BJ (cell line): ENCODE measurements around the gene BEGAIN. TPM values are rescaled to one million over a fixed set of nuclear protein-coding genes. Genes with fewer than 3 reads are reported as not detected.

Experiments
- CTCF ChIA-PET: fragments of 350-600 bp; formaldehyde crosslinking; extraction: SDS; loops from one replicate; lab custom pipeline; 2021; ENCODE audit warnings: antibody characterized with exemption, inconsistent platforms; lab: Yijun Ruan, JAX
- POLR2A ChIA-PET: fragments of 300-600 bp; sonication (Branson Sonifier 250); formaldehyde crosslinking; extraction: SDS; loops from one replicate; lab custom pipeline; 2021; ENCODE audit warnings: antibody characterized with exemption; lab: Charles Lee
- DNase-seq: peaks from one replicate; pipeline ENCODE4 v3.0.0-alpha.2; 2011; ENCODE audit warnings: low read depth
- H3K27me3 ChIP-seq: 2 replicates; pipeline ENCODE4 v1.6.0; 2011; ENCODE audit warnings: low read length; ENCODE audit not compliant: control insufficient read depth, insufficient read depth
- H3K36me3 ChIP-seq: 2 replicates; pipeline ENCODE4 v1.5.1; 2011; ENCODE audit warnings: low read length; ENCODE audit not compliant: control insufficient read depth, insufficient read depth
- H3K4me3 ChIP-seq: 2 replicates; pipeline ENCODE4 v1.5.1; 2011; ENCODE audit warnings: low read depth, mild to moderate bottlenecking, control low read depth, low read length
- polyA plus RNA-seq: library from polyadenylated mRNA; depleted of rRNA; stranded (reverse); fragments of >200 nt; gene quantifications from 2 replicates; pipeline ENCODE4 v1.2.3, GENCODE V29; 2011
- TF ChIP-seq, protein P1 (sequence below): IDR thresholded peaks from 2 replicates; pipeline ENCODE4 v1.5.1; 2011; ENCODE audit warnings: low read depth, mild to moderate bottlenecking, control low read depth, inconsistent platforms, low read length, moderate library complexity; ENCODE audit not compliant: insufficient read depth

The BEGAIN gene
- polyA plus RNA-seq, 1 experiment: 0.22 TPM

DNA sequence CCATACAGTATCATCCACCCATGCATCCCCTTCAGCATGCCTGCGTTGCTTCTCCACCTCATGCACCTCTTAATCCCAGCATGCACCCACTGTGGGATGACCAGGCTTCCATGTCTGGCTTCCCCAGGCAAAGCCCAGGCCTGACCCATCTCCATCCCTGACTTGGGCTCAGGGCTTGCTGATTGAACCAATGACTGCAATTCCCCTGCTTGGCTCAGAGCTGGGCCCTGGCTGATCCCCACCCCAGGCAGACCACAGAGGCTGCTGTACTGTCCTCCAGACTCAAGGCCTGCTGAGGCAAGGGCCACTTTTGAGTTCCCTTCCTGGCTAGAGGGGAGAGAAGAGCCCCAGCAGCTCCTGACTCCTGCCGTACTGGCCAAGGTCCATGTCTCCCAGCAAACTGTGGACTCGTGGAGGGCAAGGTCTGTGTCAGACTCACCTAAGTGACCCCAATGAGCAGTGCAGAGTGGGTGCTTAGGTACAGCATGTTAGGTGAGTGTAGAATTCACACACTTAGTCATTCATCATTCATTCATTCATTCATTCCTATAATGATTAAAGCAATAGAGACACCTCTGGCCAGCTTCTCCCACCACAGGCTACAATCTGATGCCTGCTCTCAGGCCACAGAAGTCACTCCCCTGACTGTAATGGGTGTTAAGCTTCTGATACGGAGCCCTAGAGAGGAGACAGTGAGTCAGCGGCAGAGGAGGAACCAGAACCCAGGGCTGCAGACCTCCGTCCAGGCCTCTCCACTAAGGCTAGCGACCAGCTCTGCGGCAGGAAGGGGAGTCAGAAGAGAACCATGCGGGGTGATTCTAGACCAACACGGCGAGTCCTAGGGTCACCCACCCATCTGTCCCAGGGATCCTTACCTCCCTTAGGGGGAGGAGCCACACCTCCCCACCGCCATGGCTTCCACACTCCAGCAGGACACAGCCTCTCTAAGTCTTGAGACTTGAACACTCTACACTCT lies 2.9 kb downstream of the BEGAIN start:
- Histone ChIP-seq H3K4me3 (no peak overlapping the region), H3K36me3 (no peaks in the 10 kb centered on the region), H3K27me3 (peaks cover 17% of the 10 kb centered on the region)
- CTCF ChIA-PET: no interaction called here
- POLR2A ChIA-PET: no interaction called here
- DNase-seq: no peak
- TF ChIP-seq, protein P1, sequence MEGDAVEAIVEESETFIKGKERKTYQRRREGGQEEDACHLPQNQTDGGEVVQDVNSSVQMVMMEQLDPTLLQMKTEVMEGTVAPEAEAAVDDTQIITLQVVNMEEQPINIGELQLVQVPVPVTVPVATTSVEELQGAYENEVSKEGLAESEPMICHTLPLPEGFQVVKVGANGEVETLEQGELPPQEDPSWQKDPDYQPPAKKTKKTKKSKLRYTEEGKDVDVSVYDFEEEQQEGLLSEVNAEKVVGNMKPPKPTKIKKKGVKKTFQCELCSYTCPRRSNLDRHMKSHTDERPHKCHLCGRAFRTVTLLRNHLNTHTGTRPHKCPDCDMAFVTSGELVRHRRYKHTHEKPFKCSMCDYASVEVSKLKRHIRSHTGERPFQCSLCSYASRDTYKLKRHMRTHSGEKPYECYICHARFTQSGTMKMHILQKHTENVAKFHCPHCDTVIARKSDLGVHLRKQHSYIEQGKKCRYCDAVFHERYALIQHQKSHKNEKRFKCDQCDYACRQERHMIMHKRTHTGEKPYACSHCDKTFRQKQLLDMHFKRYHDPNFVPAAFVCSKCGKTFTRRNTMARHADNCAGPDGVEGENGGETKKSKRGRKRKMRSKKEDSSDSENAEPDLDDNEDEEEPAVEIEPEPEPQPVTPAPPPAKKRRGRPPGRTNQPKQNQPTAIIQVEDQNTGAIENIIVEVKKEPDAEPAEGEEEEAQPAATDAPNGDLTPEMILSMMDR: no peak

DNA sequence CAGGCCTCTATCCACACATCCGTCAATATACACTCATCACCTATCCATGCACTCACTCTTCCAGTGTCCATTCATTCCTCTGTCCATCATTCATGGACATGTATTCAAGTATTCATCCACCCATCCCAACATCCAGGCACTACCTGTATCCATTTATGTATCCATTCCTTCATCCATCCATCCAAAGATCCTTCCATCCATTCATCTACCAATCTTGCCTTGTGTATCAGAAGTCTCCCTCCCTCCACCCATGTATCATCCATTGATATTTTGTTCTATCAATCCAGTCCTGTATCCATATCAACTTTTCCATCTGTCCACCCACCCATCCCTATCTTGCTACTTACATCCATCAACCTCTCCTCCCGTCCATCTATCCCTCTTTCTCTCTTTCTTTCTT lies 4.0 kb downstream of the BEGAIN start:
- TF ChIP-seq, protein P1: no peak
- DNase-seq: no peak
- ChIA-PET CTCF (no interaction called here), POLR2A (no interaction called here)
- Histone ChIP-seq H3K36me3 (no peaks in the 10 kb centered on the region), H3K27me3 (peaks cover 9% of the 10 kb centered on the region), H3K4me3 (no peak overlapping the region)

DNA sequence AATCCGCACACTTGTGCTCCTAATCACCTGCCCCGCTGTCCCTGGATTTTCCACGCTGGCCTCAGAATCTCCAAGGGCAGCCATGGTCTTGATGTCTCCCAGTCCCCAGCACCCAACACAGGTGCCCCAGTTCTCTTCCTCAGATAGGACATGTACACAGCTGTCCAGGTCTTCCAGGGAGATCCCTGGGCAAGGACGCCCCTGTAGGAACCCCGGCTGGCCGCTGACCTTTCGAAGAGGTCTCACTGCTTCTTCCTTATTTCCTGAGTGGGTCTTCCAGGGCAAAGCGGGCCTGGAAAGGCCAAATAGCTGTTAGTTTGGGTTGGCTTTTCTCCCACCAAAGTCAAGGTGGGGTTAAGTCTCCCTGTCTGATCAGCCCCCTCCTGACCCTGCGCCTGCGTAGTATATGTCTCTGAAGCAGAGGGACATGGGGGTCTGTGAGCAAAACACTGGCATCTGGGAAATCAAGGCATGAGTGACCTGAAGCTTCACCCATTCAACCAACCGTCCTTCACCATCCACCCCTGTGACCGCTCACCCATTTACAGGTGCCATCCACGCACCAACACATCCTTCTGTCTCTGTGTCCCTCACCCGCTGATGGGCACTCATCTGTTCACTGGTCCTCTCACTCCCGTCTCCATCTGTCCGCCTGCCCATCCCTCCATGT lies 4.6 kb downstream of the BEGAIN start:
- H3K27me3 ChIP-seq: peaks cover 4% of the 10 kb centered on the region
- ChIA-PET POLR2A (no interaction called here), CTCF (no interaction called here)
- no peak overlapping the region for H3K4me3 ChIP-seq
- TF ChIP-seq, protein P1: no peak
- H3K36me3 ChIP-seq: no peaks in the 10 kb centered on the region
- no peak for DNase-seq

DNA sequence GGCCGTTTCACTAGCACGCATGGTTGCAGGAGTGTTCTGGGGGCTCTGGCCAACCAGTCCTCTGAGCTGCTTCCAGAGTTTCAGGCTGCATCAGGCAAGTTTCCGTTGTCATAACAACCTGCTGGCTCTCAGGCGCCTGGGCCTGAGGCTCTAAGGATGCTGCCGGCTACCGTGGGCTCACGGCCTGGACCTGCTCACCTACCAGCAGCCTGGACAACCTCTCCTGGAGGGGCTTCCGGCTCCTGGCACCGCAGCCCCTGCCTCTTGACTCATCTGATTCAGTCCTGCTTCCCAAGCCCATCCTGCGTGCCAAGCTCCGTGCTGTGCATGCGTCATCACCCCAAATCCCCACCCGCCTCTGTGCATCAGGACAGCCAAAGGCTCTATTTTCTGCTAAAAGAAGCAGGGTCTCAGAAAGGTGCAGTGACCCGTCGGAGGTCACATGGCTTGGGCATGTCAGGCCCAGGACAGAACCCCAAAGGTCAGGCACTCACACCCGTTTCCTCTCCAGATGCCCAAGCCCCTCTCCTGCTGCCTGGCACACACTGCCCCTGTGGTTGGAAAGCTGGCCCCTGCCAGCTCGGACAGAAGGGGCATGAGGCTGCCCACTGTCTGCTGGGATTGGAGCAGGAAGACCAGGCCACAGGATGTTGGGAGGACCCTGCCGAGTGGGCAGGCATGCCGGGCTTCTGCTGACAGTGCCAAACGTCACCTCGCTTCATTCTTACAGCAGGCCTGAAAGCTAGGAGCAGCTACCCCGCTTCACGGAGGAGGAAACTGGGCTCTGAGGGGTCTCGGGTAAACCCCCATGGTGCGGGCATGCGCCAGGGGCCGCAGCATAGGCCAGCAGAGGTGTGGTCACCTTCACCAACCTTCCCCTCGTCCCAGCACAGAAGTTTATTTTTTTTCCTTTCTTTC lies 5.7 kb downstream of the BEGAIN start:
- POLR2A ChIA-PET: no interaction called here
- DNase-seq: no peak
- CTCF ChIA-PET: no interaction called here
- no peaks in the 10 kb centered on the region for H3K36me3 ChIP-seq
- H3K4me3 ChIP-seq: no peak overlapping the region
- TF ChIP-seq, protein P1: no peak
- peaks cover 1% of the 10 kb centered on the region; the same call in 1 of the 2 replicates for H3K27me3 ChIP-seq
